DOHH2 (cell line): ENCODE results near the gene FUT1.

Experiments
- H3F3A ChIP-seq: fragments of 200-600 bp; sonication (generic), shearing (Covaris generic); 2 replicates; pipeline ENCODE4 v1.6.0; 2016; ENCODE audit warnings: antibody characterized with exemption, mild to moderate bottlenecking; ENCODE audit not compliant: control insufficient read depth, insufficient read depth
- H3K27ac ChIP-seq: fragments of 200-600 bp; sonication (generic); 2 replicates; pipeline ENCODE4 v1.5.1; 2014; ENCODE audit warnings: low read depth, mild to moderate bottlenecking, low read length, moderate library complexity
- H3K27me3 ChIP-seq: fragments of 200-600 bp; sonication (generic); 2 replicates; pipeline ENCODE4 v1.6.1; 2014; ENCODE audit warnings: mild to moderate bottlenecking, low read length, mixed read lengths; ENCODE audit not compliant: control insufficient read depth
- H3K36me3 ChIP-seq: fragments of 200-600 bp; sonication (generic); 2 replicates; pipeline ENCODE4 v1.6.1; 2014; ENCODE audit warnings: mild to moderate bottlenecking, low read length, moderate library complexity, mixed read lengths; ENCODE audit not compliant: control insufficient read depth
- H3K4me1 ChIP-seq: fragments of 200-600 bp; sonication (generic); 2 replicates; pipeline ENCODE4 v1.6.1; 2014; ENCODE audit warnings: mild to moderate bottlenecking, low read length, mixed read lengths; ENCODE audit not compliant: control insufficient read depth
- H3K4me2 ChIP-seq: fragments of 200-600 bp; sonication (generic); 2 replicates; pipeline ENCODE4 v1.6.0; 2014; ENCODE audit warnings: mild to moderate bottlenecking, low read length, moderate library complexity
- H3K4me3 ChIP-seq: fragments of 200-600 bp; sonication (generic); 2 replicates; pipeline ENCODE4 v1.5.1; 2014; ENCODE audit warnings: mild to moderate bottlenecking, low read length, mixed read lengths
- H3K79me2 ChIP-seq: fragments of 200-600 bp; sonication (generic); 2 replicates; pipeline ENCODE4 v1.6.1; 2014; ENCODE audit warnings: mild to moderate bottlenecking, low read length, mixed read lengths; ENCODE audit not compliant: control insufficient read depth
- H3K9me2 ChIP-seq: fragments of 200-600 bp; sonication (generic); replicated peaks from 2 replicates; pipeline ENCODE4 v1.6.1; 2014; ENCODE audit warnings: mild to moderate bottlenecking, low read length, mixed read lengths; ENCODE audit not compliant: control insufficient read depth
- H3K9me3 ChIP-seq: fragments of 200-600 bp; sonication (generic); 2 replicates; pipeline ENCODE4 v1.6.1; 2014; ENCODE audit warnings: antibody characterized with exemption, low read length, mixed read lengths; ENCODE audit not compliant: control insufficient read depth, insufficient read depth
- H4K20me1 ChIP-seq: fragments of 200-600 bp; sonication (generic); 2 replicates; pipeline ENCODE4 v1.6.0; 2014; ENCODE audit warnings: low read depth, mild to moderate bottlenecking, antibody characterized with exemption, low read length, moderate library complexity; ENCODE audit not compliant: control insufficient read depth, insufficient read depth
- EZH2phosphoT487 ChIP-seq: fragments of 200-600 bp; sonication (generic); IDR thresholded peaks from 2 replicates; pipeline ENCODE4 v1.6.1; 2017; ENCODE audit warnings: borderline replicate concordance, mild to moderate bottlenecking, antibody characterized with exemption, low read length, moderate library complexity, mixed read lengths
- TF ChIP-seq, protein P1 (sequence below): fragments of 200-600 bp; sonication (generic); IDR thresholded peaks from one replicate; pipeline ENCODE4 v1.5.1; 2014; ENCODE audit warnings: antibody characterized with exemption, mild to moderate bottlenecking, low read depth, low read length; ENCODE audit not compliant: poor library complexity, severe bottlenecking

The FUT1 gene

GRCh38 chr19:48752496-48753365 is at the start of gene FUT1:
Gene FUT1, minus strand, starts transcription at chr19:48752641. Its CDS starts 1,360 bp downstream, at chr19:48751281.
- Histone ChIP-seq H4K20me1 (no peaks in the 10 kb centered on the region), H3K9me2 (no peaks in the 10 kb centered on the region), H3K27me3 (peaks cover 13% of the 10 kb centered on the region), H3F3A (0 out of 2 replicates have a peak, but pooled peaks cover 2% of the 10 kb centered on the region), H3K27ac (no peak within 1 kb of the TSS), H3K79me2 (no peaks in the 10 kb centered on the region), H3K4me2 (peak within 1 kb of the TSS; percentile 89), H3K9me3 (no peaks in the 10 kb centered on the region), H3K36me3 (no peaks in the 10 kb centered on the region), H3K4me1 (peaks cover 21% of the 10 kb centered on the region), H3K4me3 (peak within 1 kb of the TSS; percentile 77)
- TF ChIP-seq, protein P1, sequence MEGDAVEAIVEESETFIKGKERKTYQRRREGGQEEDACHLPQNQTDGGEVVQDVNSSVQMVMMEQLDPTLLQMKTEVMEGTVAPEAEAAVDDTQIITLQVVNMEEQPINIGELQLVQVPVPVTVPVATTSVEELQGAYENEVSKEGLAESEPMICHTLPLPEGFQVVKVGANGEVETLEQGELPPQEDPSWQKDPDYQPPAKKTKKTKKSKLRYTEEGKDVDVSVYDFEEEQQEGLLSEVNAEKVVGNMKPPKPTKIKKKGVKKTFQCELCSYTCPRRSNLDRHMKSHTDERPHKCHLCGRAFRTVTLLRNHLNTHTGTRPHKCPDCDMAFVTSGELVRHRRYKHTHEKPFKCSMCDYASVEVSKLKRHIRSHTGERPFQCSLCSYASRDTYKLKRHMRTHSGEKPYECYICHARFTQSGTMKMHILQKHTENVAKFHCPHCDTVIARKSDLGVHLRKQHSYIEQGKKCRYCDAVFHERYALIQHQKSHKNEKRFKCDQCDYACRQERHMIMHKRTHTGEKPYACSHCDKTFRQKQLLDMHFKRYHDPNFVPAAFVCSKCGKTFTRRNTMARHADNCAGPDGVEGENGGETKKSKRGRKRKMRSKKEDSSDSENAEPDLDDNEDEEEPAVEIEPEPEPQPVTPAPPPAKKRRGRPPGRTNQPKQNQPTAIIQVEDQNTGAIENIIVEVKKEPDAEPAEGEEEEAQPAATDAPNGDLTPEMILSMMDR = no peak
- TF ChIP-seq EZH2phosphoT487 = no peak

DNA sequence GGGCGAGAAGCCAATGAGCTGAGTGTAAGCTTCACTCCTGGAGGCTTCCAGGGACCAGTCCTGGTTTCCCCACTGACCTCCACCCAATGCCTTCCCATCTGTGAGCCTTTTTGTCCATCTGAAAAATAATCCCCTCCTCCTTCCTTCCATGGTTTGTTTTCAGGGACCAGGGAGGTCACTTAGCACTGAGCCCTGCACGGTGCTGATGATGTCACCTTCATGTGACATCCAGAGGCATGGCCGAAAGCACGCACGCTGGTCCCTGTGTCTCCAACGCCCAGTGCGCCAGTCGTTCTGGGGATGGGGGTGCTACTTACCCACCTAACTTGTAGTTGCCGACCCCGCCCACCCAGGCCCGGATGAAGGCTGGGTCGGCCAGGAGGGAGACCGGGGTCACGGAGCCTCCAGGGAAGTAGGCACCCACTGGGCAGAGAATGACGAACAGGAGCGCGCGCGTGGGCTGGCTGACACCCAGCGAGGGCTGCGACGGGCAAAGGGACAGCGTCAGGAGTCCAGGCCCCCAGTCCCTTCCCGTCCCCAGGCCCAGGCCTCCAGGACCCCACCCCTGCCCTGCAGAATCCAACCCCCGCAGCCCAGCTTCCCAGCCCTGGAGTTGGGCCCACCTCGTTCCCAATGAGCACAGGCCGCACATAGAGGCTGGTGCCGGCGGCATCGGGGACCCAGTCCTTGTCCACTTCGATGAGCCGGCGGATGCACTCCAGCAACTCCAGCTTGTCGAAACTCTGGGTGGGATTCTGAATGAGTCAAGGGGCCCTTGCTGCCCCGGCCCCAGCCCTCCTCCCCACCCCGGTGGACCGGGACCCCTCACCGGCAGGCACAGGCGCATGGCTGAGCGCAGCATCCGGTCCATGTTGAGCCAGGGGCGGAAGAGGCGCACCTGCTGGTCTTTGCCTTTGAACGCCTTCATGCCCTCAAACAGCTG is 47.2 kb upstream of the FUT1 start:
- no peak for TF ChIP-seq EZH2phosphoT487
- TF ChIP-seq, protein P1 = no peak
- Histone ChIP-seq H3K27me3 (no peaks in the 10 kb centered on the region), H4K20me1 (no peaks in the 10 kb centered on the region), H3K4me3 (no peak overlapping the region), H3K9me3 (no peaks in the 10 kb centered on the region), H3K9me2 (no peaks in the 10 kb centered on the region), H3K79me2 (no peaks in the 10 kb centered on the region), H3F3A (no peaks in the 10 kb centered on the region), H3K27ac (no peak overlapping the region), H3K36me3 (no peaks in the 10 kb centered on the region), H3K4me1 (peaks cover 12% of the 10 kb centered on the region), H3K4me2 (no peak overlapping the region)

GRCh38 chr19:48798937-48799336 is 46.5 kb upstream of the FUT1 start:
- Histone ChIP-seq H3K79me2 (no peaks in the 10 kb centered on the region), H3K4me3 (no peak overlapping the region)

More at GRCh38 chr19:48798937-48799336, 46.5 kb upstream of the FUT1 start:
- no peak for TF ChIP-seq EZH2phosphoT487
- TF ChIP-seq, protein P1 = no peak
- Histone ChIP-seq H3K36me3 (no peaks in the 10 kb centered on the region), H3K4me1 (peaks cover 13% of the 10 kb centered on the region), H3K9me3 (no peaks in the 10 kb centered on the region), H4K20me1 (no peaks in the 10 kb centered on the region), H3K4me2 (no peak overlapping the region), H3K27ac (no peak overlapping the region), H3F3A (no peaks in the 10 kb centered on the region), H3K27me3 (no peaks in the 10 kb centered on the region), H3K9me2 (no peaks in the 10 kb centered on the region)
